OCI-LY7 (cell line): Measurements from ENCODE around the gene ERCC6. TPM values are rescaled to one million over a fixed set of nuclear protein-coding genes. Genes with fewer than 3 reads are reported as not detected.

Experiments used
- BruUV-seq: library from RNA; stranded (reverse); fragments of 400-500 nt; replicated peaks from 2 replicates; lab custom pipeline; 2021; lab: Mats Ljungman, UMichigan
- CTCF ChIA-PET: fragments of 300-600 bp; sonication (Branson Sonifier 250); formaldehyde crosslinking; loops from one replicate; lab custom pipeline; 2022; ENCODE audit warnings: antibody characterized with exemption; ENCODE audit not compliant: unreplicated experiment; lab: Charles Lee
- POLR2A ChIA-PET: fragments of 300-600 bp; sonication (Branson Sonifier 250); formaldehyde crosslinking; loops from one replicate; lab custom pipeline; 2022; ENCODE audit warnings: antibody characterized with exemption; lab: Charles Lee
- DNase-seq: peaks from one replicate; pipeline ENCODE4 v3.0.0-alpha.2; 2015; ENCODE audit warnings: low spot score
- H2AFZ ChIP-seq: fragments of 200-600 bp; sonication (generic), shearing (Covaris generic); 2 replicates; pipeline ENCODE4 v1.6.1; 2014; ENCODE audit warnings: mild to moderate bottlenecking, antibody characterized with exemption, low read length, moderate library complexity
- H3K27ac ChIP-seq: fragments of 200-600 bp; sonication (generic); 2 replicates; pipeline ENCODE4 v1.5.1; 2014; ENCODE audit warnings: mixed run types, low read depth, mild to moderate bottlenecking, moderate library complexity, low read length, inconsistent platforms; ENCODE audit not compliant: poor library complexity, severe bottlenecking
- H3K36me3 ChIP-seq: fragments of 200-600 bp; sonication (generic); 2 replicates; pipeline ENCODE4 v1.6.1; 2014; ENCODE audit warnings: mild to moderate bottlenecking, antibody characterized with exemption, low read length, moderate library complexity, mixed read lengths; ENCODE audit not compliant: insufficient read depth
- H3K4me1 ChIP-seq: fragments of 200-600 bp; sonication (generic); 2 replicates; pipeline ENCODE4 v1.5.1; 2014; ENCODE audit warnings: mild to moderate bottlenecking, low read length; ENCODE audit not compliant: insufficient read depth, poor library complexity, severe bottlenecking
- H3K4me2 ChIP-seq: fragments of 200-600 bp; sonication (generic); 2 replicates; pipeline ENCODE4 v1.6.1; 2014; ENCODE audit warnings: mild to moderate bottlenecking, low read length
- H3K4me3 ChIP-seq: fragments of 200-600 bp; sonication (generic); 2 replicates; pipeline ENCODE4 v1.5.1; 2014; ENCODE audit warnings: mild to moderate bottlenecking, low read depth, low read length; ENCODE audit not compliant: poor library complexity, severe bottlenecking
- H3K79me2 ChIP-seq: fragments of 200-600 bp; sonication (generic); 2 replicates; pipeline ENCODE4 v1.6.1; 2016; ENCODE audit warnings: low read depth, mild to moderate bottlenecking, low read length, moderate library complexity, mixed read lengths; ENCODE audit not compliant: insufficient read depth
- H3K9me2 ChIP-seq: fragments of 200-600 bp; sonication (generic); 2 replicates; pipeline ENCODE4 v1.6.1; 2016; ENCODE audit warnings: mild to moderate bottlenecking, low read length, mixed read lengths; ENCODE audit not compliant: insufficient read depth
- H3K9me3 ChIP-seq: fragments of 200-600 bp; sonication (generic); 2 replicates; pipeline ENCODE4 v1.6.1; 2014; ENCODE audit warnings: mild to moderate bottlenecking, mixed run types, low read length, mixed read lengths
- H4K20me1 ChIP-seq: fragments of 200-600 bp; sonication (generic); 2 replicates; pipeline ENCODE4 v1.6.1; 2014; ENCODE audit warnings: mild to moderate bottlenecking, antibody characterized with exemption, low read length, moderate library complexity, mixed read lengths; ENCODE audit not compliant: insufficient read depth
- CTCF ChIP-seq: fragments of 200-600 bp; sonication (generic); conservative IDR thresholded peaks from 2 replicates; pipeline ENCODE4 v1.5.1; 2014; ENCODE audit warnings: mild to moderate bottlenecking, antibody characterized with exemption, low read length, moderate library complexity, mixed read lengths
- EZH2phosphoT487 ChIP-seq: fragments of 200-600 bp; sonication (generic); IDR thresholded peaks from 2 replicates; pipeline ENCODE4 v1.6.1; 2018; ENCODE audit warnings: low read depth, borderline replicate concordance, mild to moderate bottlenecking, mixed run types, antibody characterized with exemption, low read length, moderate library complexity, mixed read lengths
- intact Hi-C: fragments of 100-400 bp; cut with micrococcal nuclease; formaldehyde crosslinking; loops from one replicate; pipeline ENCODE4 v1.10.0; 2022; ENCODE audit not compliant: unreplicated experiment
- total RNA-seq, 2 experiments: library from RNA; depleted of rRNA in 1 of 2; stranded (reverse); fragments of >200 nt in 1 of 2; shearing (Covaris generic) in 1 of 2; gene quantifications; 2 replicates each; pipeline ENCODE4 v1.2.3, GENCODE V29; 2014 to 2022

The ERCC6 gene
- total RNA-seq, 2 experiments from 2014 or later: 7.8 to 25.7 TPM

GRCh38 chr10:49550563-49550962, 11.6 kb upstream of the ERCC6 start:
- no peak overlapping the region for H3K4me3 ChIP-seq
- no peaks in the 10 kb centered on the region for H3K9me3 ChIP-seq
- no peak for TF ChIP-seq EZH2phosphoT487
- no peak for TF ChIP-seq CTCF
- no TSS peak for BruUV-seq
- POLR2A ChIA-PET: interaction anchor here (0.5 to 0.6 kb wide), 2 partner anchors 13 to 27 kb away, joined by 3 to 4 read pairs; no protein-coding TSS in a partner anchor
- no peaks in the 10 kb centered on the region for H3K9me2 ChIP-seq
- H3K79me2 ChIP-seq: no peaks in the 10 kb centered on the region
- CTCF ChIA-PET: no interaction called here
- H3K4me2 ChIP-seq: no peak overlapping the region
- no peaks in the 10 kb centered on the region for H3K4me1 ChIP-seq
- DNase-seq: no peak
- intact Hi-C loops: no loop called here
- H4K20me1 ChIP-seq: no peaks in the 10 kb centered on the region
- H3K27ac ChIP-seq: no peak overlapping the region
- H3K36me3 ChIP-seq: no peaks in the 10 kb centered on the region
- no peak overlapping the region for H2AFZ ChIP-seq

- H3K36me3 ChIP-seq: no peaks in the 10 kb centered on the region
- no peaks in the 10 kb centered on the region for H3K9me2 ChIP-seq
- H3K27ac ChIP-seq: no peak overlapping the region
- H3K79me2 ChIP-seq: no peaks in the 10 kb centered on the region
- CTCF ChIA-PET: no interaction called here
- H3K4me3 ChIP-seq: no peak overlapping the region
- H3K9me3 ChIP-seq: peaks cover 4% of the 10 kb centered on the region; the same call in 1 of the 2 replicates
- POLR2A ChIA-PET: interaction anchor here (0.5 kb wide), 1 partner anchor 12 kb away, joined by 3 read pairs; no protein-coding TSS in a partner anchor
- TF ChIP-seq CTCF: no peak
- no peak for TF ChIP-seq EZH2phosphoT487
- no peak for DNase-seq
- H2AFZ ChIP-seq: no peak overlapping the region
- no peaks in the 10 kb centered on the region for H3K4me1 ChIP-seq
- no TSS peak for BruUV-seq
- no peak overlapping the region for H3K4me2 ChIP-seq
- H4K20me1 ChIP-seq: no peaks in the 10 kb centered on the region
- intact Hi-C loops: no loop called here
Observed at GRCh38 chr10:49549640-49550346, 10.9 kb upstream of the ERCC6 start.

- BruUV-seq: no TSS peak
- Histone ChIP-seq H4K20me1 (no peaks in the 10 kb centered on the region), H3K4me1 (peaks cover 7% of the 10 kb centered on the region), H3K27ac (no peak overlapping the region), H3K36me3 (no peaks in the 10 kb centered on the region), H3K9me2 (no peaks in the 10 kb centered on the region), H3K9me3 (peaks cover 5% of the 10 kb centered on the region; the same call in 1 of the 2 replicates), H3K4me2 (no peak overlapping the region), H3K4me3 (no peak overlapping the region), H2AFZ (no peak overlapping the region), H3K79me2 (no peaks in the 10 kb centered on the region)
- DNase-seq: no peak
- ChIA-PET POLR2A (no interaction called here), CTCF (no interaction called here)
- intact Hi-C loops: no loop called here
- no peak for TF ChIP-seq EZH2phosphoT487
- TF ChIP-seq CTCF: no peak
Observed at GRCh38 chr10:49543604-49544003, 4.7 kb upstream of the ERCC6 start.
